ENCODE results near the gene SALL1. TPM values are rescaled to one million over a fixed set of nuclear protein-coding genes. Genes with fewer than 3 reads are reported as not detected.

Gene SALL1
- total and polyA plus RNA-seq, 2 experiments from 2014 or later: 9.4 to 22.7 TPM

DNA sequence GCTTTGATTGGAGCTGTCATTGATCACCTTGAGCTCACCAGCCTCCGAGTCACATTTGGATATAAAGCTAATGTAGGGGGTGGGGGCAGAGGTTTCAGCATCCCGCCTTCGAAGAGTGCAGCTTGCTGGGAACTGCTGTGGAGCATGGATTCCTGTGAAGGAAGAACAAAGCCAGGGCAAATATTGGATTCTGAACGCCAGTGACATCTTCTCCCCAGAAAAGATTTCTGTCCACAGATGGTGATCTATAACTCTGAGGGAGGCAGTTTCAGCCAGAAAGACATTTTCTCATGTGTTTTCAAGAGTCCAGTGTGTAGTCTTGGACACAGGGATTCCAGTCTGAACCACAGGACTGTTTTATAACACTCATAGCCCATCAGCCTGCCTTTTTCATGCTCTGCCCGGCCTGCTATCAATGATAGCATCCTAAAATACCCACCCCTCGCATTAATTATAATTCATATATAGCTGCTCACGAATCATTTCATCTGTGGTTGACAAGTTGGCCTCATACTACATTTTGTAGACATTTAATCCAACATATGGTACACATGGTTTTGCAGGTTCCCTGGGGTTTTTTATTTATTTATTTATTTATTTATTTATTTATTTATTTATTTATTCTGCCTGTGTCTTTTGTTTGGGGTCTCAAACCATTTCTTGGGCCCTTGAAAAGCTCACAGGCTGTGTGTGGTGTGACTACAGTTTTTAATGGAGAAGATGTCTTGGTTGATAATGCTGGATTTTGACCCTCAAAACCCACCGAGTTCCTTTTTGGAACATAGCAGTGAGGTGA, 47.1 kb upstream of the SALL1 start:
- H3F3A ChIP-seq (replicated peaks; ENCODE audit: low read depth): no peaks in the 10 kb centered on the region
- no peaks in the 10 kb centered on the region for H3K79me2 ChIP-seq (replicated peaks; ENCODE audit: insufficient read depth)
- H3K4me3 Mint-ChIP-seq: no peak overlapping the region
- no peaks in the 10 kb centered on the region for H3K4me1 ChIP-seq (ENCODE audit: insufficient read depth)
- H3K9me2 ChIP-seq (ENCODE audit: insufficient read depth): peaks cover 2% of the 10 kb centered on the region; the same call in 1 of the 2 replicates
- no peak for ATAC-seq
- H3K27me3 ChIP-seq (ENCODE audit: insufficient read depth): no peaks in the 10 kb centered on the region
- no peaks in the 10 kb centered on the region for H3K27me3 Mint-ChIP-seq (ENCODE audit: insufficient read depth, low read depth, poor library complexity)
- no peak overlapping the region for H3K27ac Mint-ChIP-seq
- no peak overlapping the region for H3K4me2 ChIP-seq
- H2AFZ ChIP-seq: no peak overlapping the region
- no peak for DNase-seq (ENCODE audit: low spot score)
- H3K4me1 Mint-ChIP-seq: no peaks in the 10 kb centered on the region
- H3K9me3 Mint-ChIP-seq: peaks cover 16% of the 10 kb centered on the region
- TF ChIP-seq, protein P1, sequence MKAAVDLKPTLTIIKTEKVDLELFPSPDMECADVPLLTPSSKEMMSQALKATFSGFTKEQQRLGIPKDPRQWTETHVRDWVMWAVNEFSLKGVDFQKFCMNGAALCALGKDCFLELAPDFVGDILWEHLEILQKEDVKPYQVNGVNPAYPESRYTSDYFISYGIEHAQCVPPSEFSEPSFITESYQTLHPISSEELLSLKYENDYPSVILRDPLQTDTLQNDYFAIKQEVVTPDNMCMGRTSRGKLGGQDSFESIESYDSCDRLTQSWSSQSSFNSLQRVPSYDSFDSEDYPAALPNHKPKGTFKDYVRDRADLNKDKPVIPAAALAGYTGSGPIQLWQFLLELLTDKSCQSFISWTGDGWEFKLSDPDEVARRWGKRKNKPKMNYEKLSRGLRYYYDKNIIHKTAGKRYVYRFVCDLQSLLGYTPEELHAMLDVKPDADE (IDR thresholded peaks at IDR 0.05): no peak
- TF ChIP-seq STAT1 (IDR thresholded peaks at IDR 0.05; ENCODE audit: unreplicated experiment) (no peak), EZH2 (IDR thresholded peaks at IDR 0.05; ENCODE audit: low read depth, unreplicated experiment) (no peak), CTCF (conservative IDR thresholded peaks at IDR 0.05; ENCODE audit: low read depth in 2 of 2) (no peak), POLR2AphosphoS5 (IDR thresholded peaks at IDR 0.05; ENCODE audit: low read depth) (no peak), CREB1 (CRISPR knock-in tag; IDR thresholded peaks at IDR 0.05; ENCODE audit: low read depth) (no peak), JUNB (IDR thresholded peaks at IDR 0.05; ENCODE audit: unreplicated experiment) (no peak), ZNF114 (CRISPR knock-in tag; IDR thresholded peaks at IDR 0.05) (no peak), ZNF331 (CRISPR knock-in tag; IDR thresholded peaks at IDR 0.05; ENCODE audit: low read depth) (no peak), NANOG (IDR thresholded peaks at IDR 0.05; ENCODE audit: borderline replicate concordance) (no peak), EZH2phosphoT487 (IDR thresholded peaks at IDR 0.05; ENCODE audit: unreplicated experiment) (no peak)
- TF ChIP-seq, protein P2, sequence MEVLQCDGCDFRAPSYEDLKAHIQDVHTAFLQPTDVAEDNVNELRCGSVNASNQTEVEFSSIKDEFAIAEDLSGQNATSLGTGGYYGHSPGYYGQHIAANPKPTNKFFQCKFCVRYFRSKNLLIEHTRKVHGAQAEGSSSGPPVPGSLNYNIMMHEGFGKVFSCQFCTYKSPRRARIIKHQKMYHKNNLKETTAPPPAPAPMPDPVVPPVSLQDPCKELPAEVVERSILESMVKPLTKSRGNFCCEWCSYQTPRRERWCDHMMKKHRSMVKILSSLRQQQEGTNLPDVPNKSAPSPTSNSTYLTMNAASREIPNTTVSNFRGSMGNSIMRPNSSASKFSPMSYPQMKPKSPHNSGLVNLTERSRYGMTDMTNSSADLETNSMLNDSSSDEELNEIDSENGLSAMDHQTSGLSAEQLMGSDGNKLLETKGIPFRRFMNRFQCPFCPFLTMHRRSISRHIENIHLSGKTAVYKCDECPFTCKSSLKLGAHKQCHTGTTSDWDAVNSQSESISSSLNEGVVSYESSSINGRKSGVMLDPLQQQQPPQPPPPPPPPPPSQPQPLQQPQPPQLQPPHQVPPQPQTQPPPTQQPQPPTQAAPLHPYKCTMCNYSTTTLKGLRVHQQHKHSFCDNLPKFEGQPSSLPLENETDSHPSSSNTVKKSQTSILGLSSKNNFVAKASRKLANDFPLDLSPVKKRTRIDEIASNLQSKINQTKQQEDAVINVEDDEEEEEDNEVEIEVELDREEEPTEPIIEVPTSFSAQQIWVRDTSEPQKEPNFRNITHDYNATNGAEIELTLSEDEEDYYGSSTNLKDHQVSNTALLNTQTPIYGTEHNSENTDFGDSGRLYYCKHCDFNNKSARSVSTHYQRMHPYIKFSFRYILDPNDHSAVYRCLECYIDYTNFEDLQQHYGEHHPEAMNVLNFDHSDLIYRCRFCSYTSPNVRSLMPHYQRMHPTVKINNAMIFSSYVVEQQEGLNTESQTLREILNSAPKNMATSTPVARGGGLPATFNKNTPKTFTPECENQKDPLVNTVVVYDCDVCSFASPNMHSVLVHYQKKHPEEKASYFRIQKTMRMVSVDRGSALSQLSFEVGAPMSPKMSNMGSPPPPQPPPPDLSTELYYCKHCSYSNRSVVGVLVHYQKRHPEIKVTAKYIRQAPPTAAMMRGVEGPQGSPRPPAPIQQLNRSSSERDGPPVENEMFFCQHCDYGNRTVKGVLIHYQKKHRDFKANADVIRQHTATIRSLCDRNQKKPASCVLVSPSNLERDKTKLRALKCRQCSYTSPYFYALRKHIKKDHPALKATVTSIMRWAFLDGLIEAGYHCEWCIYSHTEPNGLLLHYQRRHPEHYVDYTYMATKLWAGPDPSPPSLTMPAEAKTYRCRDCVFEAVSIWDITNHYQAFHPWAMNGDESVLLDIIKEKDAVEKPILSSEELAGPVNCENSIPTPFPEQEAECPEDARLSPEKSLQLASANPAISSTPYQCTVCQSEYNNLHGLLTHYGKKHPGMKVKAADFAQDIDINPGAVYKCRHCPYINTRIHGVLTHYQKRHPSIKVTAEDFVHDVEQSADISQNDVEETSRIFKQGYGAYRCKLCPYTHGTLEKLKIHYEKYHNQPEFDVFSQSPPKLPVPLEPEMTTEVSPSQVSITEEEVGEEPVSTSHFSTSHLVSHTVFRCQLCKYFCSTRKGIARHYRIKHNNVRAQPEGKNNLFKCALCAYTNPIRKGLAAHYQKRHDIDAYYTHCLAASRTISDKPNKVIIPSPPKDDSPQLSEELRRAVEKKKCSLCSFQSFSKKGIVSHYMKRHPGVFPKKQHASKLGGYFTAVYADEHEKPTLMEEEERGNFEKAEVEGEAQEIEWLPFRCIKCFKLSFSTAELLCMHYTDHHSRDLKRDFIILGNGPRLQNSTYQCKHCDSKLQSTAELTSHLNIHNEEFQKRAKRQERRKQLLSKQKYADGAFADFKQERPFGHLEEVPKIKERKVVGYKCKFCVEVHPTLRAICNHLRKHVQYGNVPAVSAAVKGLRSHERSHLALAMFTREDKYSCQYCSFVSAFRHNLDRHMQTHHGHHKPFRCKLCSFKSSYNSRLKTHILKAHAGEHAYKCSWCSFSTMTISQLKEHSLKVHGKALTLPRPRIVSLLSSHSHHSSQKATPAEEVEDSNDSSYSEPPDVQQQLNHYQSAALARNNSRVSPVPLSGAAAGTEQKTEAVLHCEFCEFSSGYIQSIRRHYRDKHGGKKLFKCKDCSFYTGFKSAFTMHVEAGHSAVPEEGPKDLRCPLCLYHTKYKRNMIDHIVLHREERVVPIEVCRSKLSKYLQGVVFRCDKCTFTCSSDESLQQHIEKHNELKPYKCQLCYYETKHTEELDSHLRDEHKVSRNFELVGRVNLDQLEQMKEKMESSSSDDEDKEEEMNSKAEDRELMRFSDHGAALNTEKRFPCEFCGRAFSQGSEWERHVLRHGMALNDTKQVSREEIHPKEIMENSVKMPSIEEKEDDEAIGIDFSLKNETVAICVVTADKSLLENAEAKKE (CRISPR knock-in tag; IDR thresholded peaks at IDR 0.05): no peak
- TF ChIP-seq, protein P3, sequence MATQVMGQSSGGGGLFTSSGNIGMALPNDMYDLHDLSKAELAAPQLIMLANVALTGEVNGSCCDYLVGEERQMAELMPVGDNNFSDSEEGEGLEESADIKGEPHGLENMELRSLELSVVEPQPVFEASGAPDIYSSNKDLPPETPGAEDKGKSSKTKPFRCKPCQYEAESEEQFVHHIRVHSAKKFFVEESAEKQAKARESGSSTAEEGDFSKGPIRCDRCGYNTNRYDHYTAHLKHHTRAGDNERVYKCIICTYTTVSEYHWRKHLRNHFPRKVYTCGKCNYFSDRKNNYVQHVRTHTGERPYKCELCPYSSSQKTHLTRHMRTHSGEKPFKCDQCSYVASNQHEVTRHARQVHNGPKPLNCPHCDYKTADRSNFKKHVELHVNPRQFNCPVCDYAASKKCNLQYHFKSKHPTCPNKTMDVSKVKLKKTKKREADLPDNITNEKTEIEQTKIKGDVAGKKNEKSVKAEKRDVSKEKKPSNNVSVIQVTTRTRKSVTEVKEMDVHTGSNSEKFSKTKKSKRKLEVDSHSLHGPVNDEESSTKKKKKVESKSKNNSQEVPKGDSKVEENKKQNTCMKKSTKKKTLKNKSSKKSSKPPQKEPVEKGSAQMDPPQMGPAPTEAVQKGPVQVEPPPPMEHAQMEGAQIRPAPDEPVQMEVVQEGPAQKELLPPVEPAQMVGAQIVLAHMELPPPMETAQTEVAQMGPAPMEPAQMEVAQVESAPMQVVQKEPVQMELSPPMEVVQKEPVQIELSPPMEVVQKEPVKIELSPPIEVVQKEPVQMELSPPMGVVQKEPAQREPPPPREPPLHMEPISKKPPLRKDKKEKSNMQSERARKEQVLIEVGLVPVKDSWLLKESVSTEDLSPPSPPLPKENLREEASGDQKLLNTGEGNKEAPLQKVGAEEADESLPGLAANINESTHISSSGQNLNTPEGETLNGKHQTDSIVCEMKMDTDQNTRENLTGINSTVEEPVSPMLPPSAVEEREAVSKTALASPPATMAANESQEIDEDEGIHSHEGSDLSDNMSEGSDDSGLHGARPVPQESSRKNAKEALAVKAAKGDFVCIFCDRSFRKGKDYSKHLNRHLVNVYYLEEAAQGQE (IDR thresholded peaks at IDR 0.05; ENCODE audit: unreplicated experiment): no peak
- no peak overlapping the region for H3K27ac ChIP-seq (ENCODE audit: low read depth)
- H4K20me1 ChIP-seq (replicated peaks; ENCODE audit: insufficient read depth): no peaks in the 10 kb centered on the region
- H3K36me3 Mint-ChIP-seq (ENCODE audit: low read depth): peaks cover 22% of the 10 kb centered on the region
- H3K36me3 ChIP-seq (ENCODE audit: insufficient read depth): no peaks in the 10 kb centered on the region
- H3K4me3 ChIP-seq: no peak overlapping the region
